DOHH2 (cell line): Measurements from ENCODE around the gene GREB1.

Experiments used
- CTCF ChIP-seq: fragments of 200-600 bp; sonication (generic); IDR thresholded peaks from one replicate; pipeline ENCODE4 v1.5.1; 2014; ENCODE audit warnings: antibody characterized with exemption, mild to moderate bottlenecking, low read depth, low read length; ENCODE audit not compliant: poor library complexity, severe bottlenecking
- EZH2phosphoT487 ChIP-seq: fragments of 200-600 bp; sonication (generic); IDR thresholded peaks from 2 replicates; pipeline ENCODE4 v1.6.1; 2017; ENCODE audit warnings: borderline replicate concordance, mild to moderate bottlenecking, antibody characterized with exemption, low read length, moderate library complexity, mixed read lengths

- TF ChIP-seq CTCF (no peak), EZH2phosphoT487 (no peak)
These were observed 25.9 kb downstream of the GREB1 start for GRCh38 chr2:11559786-11560155.
